ENCODE data around the gene ABHD10.
A peak's percentile ranks its signal among the peaks of the same experiment; 100 is the strongest.

ABHD10 gene

DNA sequence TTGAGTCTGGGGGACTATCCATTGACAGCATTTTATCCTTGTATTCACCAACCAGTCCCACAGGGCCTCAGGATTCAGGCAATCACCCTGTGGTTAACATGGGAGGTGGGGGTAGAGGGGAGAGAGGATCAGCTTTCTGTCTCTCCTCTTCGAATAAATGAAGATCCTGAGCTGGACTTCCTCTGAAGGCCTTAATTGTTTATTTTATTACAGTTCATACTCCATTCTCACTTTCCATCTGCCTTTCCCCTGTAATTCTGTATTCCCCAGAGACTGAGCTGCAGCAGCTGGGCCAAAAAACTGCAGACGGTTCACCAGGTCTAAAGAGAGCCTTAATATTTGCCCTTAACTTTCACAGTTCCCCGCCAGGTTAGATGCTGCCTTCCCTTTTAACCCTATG, 31.8 kb downstream of the ABHD10 start:
- ChIA-PET POLR2A (no interaction called here), CTCF (interaction anchor here (0.9 to 11.5 kb wide), 9 partner anchors 9 to 298 kb away, joined by 3 to 219 read pairs (median 39); partner anchors contain the start of gene TAGLN3)
- TF ChIP-seq, protein P1, sequence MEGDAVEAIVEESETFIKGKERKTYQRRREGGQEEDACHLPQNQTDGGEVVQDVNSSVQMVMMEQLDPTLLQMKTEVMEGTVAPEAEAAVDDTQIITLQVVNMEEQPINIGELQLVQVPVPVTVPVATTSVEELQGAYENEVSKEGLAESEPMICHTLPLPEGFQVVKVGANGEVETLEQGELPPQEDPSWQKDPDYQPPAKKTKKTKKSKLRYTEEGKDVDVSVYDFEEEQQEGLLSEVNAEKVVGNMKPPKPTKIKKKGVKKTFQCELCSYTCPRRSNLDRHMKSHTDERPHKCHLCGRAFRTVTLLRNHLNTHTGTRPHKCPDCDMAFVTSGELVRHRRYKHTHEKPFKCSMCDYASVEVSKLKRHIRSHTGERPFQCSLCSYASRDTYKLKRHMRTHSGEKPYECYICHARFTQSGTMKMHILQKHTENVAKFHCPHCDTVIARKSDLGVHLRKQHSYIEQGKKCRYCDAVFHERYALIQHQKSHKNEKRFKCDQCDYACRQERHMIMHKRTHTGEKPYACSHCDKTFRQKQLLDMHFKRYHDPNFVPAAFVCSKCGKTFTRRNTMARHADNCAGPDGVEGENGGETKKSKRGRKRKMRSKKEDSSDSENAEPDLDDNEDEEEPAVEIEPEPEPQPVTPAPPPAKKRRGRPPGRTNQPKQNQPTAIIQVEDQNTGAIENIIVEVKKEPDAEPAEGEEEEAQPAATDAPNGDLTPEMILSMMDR (IDR thresholded peaks at IDR 0.05; ENCODE audit: insufficient read depth, low read length, missing control alignments), result no peak
- no peak overlapping the region for H3K4me3 ChIP-seq (ENCODE audit: low read depth, low read length)
- DNase-seq (ENCODE audit: low read depth, low spot score), result no peak

DNA sequence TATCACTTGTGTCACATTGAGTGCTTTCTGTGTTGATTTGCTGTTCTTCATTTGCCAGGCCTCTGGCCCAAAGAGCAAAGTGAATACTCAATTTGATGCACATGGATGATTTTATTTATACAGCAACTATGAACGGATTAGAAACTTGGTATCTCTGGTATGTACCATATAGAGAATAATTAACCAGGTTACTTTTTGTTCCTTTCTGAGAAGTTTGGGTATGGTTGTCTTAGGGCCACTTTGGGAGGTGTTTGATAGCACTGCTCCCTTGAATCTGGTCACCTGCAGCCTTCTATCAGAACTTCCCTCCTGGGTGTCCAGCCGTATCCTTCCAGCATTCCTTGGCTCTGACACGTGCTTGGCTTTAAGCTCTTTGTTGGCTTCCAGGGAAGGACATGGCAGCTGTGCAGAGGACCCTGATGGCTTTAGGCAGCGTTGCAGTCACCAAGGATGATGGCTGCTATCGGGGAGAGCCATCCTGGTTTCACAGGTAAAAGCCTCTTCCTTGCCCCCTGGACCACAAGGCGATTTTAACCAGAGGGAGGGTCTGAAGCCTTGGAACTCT, 32.6 kb downstream of the ABHD10 start:
- no peak overlapping the region for H3K4me3 ChIP-seq (ENCODE audit: low read depth, low read length)
- no peak for DNase-seq (ENCODE audit: low read depth, low spot score)
- TF ChIP-seq, protein P1 (IDR thresholded peaks at IDR 0.05; ENCODE audit: insufficient read depth, low read length, missing control alignments), result no peak
- ChIA-PET CTCF (interaction anchor here (1.0 to 11.5 kb wide), 9 partner anchors 9 to 319 kb away, joined by 3 to 219 read pairs (median 39); partner anchors contain the start of gene TAGLN3), POLR2A (no interaction called here)

DNA sequence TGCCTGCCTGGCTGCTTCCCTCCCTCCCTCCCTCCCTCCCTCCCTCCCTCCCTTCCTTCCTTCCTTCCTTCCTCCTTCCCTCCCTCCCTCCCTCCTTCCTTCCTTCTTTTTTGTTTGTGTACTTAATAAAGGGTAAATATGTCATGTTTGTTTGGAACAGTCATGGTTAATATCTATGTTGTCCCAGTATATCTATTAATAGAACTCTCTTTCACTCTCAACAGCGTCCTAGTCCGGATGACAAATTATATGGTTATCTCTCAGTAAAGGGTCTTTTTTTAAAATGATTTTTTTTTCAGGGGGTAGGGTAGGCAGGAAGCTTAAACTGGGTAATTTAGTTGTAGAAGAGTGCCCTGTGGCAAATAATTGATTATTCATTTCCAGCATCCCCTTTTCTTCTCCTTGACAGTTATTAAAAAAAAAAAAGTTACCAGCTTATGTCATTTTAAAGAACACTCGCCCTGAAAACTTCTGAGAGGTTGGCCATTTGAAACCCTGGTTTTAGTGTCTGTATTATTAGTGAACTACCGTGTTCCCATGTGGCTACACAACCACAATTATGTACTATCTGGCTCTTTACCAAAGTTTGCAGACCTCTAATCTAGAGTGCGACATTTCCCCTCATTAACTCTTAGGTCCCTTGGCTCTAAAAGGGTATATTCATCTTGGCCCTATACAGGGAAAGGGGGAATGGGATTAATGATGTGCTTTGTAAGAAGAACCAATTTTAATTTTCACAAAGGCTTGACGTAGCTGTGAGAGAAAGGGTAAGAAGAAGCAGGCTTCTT, 33.6 kb downstream of the ABHD10 start:
- CTCF ChIA-PET, result interaction anchor here (0.8 to 11.5 kb wide), 34 partner anchors 8 to 439 kb away, joined by 3 to 219 read pairs (median 8); partner anchors contain the start of genes ABHD10, SLC9C1, TAGLN3 and TMPRSS7
- no peak overlapping the region for H3K4me3 ChIP-seq (ENCODE audit: low read depth, low read length)
- no peak for DNase-seq (ENCODE audit: low read depth, low spot score)
- POLR2A ChIA-PET, result no interaction called here
- TF ChIP-seq, protein P1 (IDR thresholded peaks at IDR 0.05; ENCODE audit: insufficient read depth, low read length, missing control alignments), result no peak

DNA sequence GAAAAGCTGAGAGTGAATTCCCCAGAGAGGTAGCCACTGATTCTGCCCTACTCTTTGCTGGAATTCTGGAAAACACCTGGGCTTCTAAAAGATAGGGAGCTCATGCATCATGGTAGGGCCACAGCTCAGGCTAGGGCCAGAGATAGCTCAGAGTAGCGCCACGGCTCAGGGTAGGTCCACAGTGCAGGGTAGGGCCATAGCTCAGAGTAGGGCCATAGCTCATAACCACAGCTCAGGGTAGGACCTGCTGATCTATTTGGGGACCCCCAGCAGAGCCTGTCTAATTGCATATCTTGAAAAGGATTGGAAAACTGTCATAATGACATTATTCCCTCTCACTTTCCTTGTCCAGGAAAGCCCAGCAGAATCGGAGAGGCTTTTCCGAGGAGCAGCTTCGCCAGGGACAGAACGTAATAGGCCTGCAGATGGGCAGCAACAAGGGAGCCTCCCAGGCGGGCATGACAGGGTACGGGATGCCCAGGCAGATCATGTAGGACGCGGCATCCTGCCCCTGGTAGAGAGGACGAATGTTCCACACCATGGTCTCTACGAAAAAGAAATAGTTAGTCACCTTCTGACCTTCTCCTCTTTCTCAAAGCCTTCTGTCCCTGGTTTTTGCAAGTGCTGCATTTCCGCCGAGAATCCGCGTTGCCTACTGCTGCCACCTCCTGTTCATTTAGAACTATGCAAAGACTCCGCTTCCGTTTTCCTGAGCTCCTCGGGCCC, 34.4 kb downstream of the ABHD10 start:
- H3K4me3 ChIP-seq (ENCODE audit: low read depth, low read length), result no peak overlapping the region
- ChIA-PET CTCF (interaction anchor here (0.5 to 11.5 kb wide), 52 partner anchors 11 to 439 kb away, joined by 3 to 219 read pairs (median 6); partner anchors contain the start of genes ABHD10, SLC9C1, TAGLN3 and TMPRSS7), POLR2A (no interaction called here)
- peak; percentile 23 for DNase-seq (ENCODE audit: low read depth, low spot score)
- TF ChIP-seq, protein P1 (IDR thresholded peaks at IDR 0.05; ENCODE audit: insufficient read depth, low read length, missing control alignments), result peak; percentile 70

DNA sequence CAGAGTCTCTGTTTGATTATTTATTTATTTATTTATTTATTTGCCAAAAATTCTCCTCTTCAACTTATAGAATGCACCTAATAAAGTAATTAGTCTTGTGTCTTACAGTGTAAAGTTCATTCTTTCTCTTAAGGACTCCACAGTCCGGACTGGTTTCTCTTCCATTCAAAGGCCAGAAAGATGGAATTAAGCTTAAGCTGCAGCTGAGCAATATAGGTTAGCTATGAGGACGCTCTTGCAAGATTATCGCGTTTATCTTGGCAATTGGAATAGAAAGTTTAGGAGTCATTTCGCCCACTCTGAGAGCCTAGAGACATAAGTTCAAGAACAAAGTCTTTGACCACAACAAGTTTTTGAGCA, 34.9 kb downstream of the ABHD10 start:
- POLR2A ChIA-PET, result no interaction called here
- DNase-seq (ENCODE audit: low read depth, low spot score), result no peak
- no peak overlapping the region for H3K4me3 ChIP-seq (ENCODE audit: low read depth, low read length)
- CTCF ChIA-PET, result interaction anchor here (0.5 to 11.5 kb wide), 46 partner anchors 10 to 440 kb away, joined by 3 to 219 read pairs (median 6); partner anchors contain the start of genes ABHD10, TAGLN3 and TMPRSS7
- TF ChIP-seq, protein P1 (IDR thresholded peaks at IDR 0.05; ENCODE audit: insufficient read depth, low read length, missing control alignments), result no peak

Data from AG04449 (cell line).